Astrocyte of the cerebellum (primary cell): Measurements from ENCODE around the gene CDH11.

ENCODE experiments used
- DNase-seq: peaks from one replicate; pipeline ENCODE4 v3.0.0-alpha.2; 2011; ENCODE audit warnings: low read depth
- H3K4me3 ChIP-seq: 2 replicates; pipeline ENCODE4 v1.5.1; 2011; ENCODE audit warnings: mild to moderate bottlenecking, low read depth, low read length, moderate library complexity
- CTCF ChIP-seq: IDR thresholded peaks from 2 replicates; pipeline ENCODE4 v1.5.1; 2012; ENCODE audit warnings: low read length, low read depth, moderate library complexity, mild to moderate bottlenecking; ENCODE audit errors: missing control alignments
- in situ Hi-C: cut with HindIII; loops from 2 replicates; pipeline ENCODE4 v1.10.0; 2017; ENCODE audit warnings: low sequenced_read_pairs

CDH11 gene

GRCh38 chr16:65117811-65118448 is 3.9 kb downstream of the CDH11 start:
- peak overlapping the region; percentile 92 for H3K4me3 ChIP-seq
- peak; percentile 71 for DNase-seq
- in situ Hi-C loops, result loop anchor here (25.0 kb wide), 1 partner anchor 1144 kb away; no protein-coding TSS in a partner anchor
- peak; percentile 95 for TF ChIP-seq CTCF

- H3K4me3 ChIP-seq, result peak overlapping the region; percentile 19
- TF ChIP-seq CTCF, result no peak
- DNase-seq, result no peak
- in situ Hi-C loops, result loop anchor here (25.0 kb wide), 1 partner anchor 1145 kb away; no protein-coding TSS in a partner anchor
Measured at GRCh38 chr16:65116818-65117430, 4.9 kb downstream of the CDH11 start.

GRCh38 chr16:65116216-65116615 is 5.6 kb downstream of the CDH11 start:
- TF ChIP-seq CTCF, result no peak
- H3K4me3 ChIP-seq, result peak overlapping the region; percentile 19
- in situ Hi-C loops, result loop anchor here (25.0 kb wide), 1 partner anchor 1146 kb away; no protein-coding TSS in a partner anchor
- DNase-seq, result no peak

- TF ChIP-seq CTCF, result no peak
- H3K4me3 ChIP-seq, result no peak overlapping the region
- DNase-seq, result no peak
- in situ Hi-C loops, result loop anchor here (25.0 kb wide), 1 partner anchor 1148 kb away; no protein-coding TSS in a partner anchor
Measured at GRCh38 chr16:65114527-65114926, 7.3 kb downstream of the CDH11 start.

GRCh38 chr16:65113441-65113840 is 8.4 kb downstream of the CDH11 start:
- no peak for DNase-seq
- in situ Hi-C loops, result loop anchor here (25.0 kb wide), 1 partner anchor 1149 kb away; no protein-coding TSS in a partner anchor
- no peak overlapping the region for H3K4me3 ChIP-seq
- TF ChIP-seq CTCF, result no peak

GRCh38 chr16:65111306-65111705 is 10.6 kb downstream of the CDH11 start:
- in situ Hi-C loops, result loop anchor here (25.0 kb wide), 1 partner anchor 1151 kb away; no protein-coding TSS in a partner anchor
- DNase-seq, result no peak
- no peak for TF ChIP-seq CTCF
- no peak overlapping the region for H3K4me3 ChIP-seq
